SK-N-SH (cell line): ENCODE measurements around the gene IL22RA1.

ENCODE experiments used
- CHD2 ChIP-seq: fragments of 150-350 bp; IDR thresholded peaks from 2 replicates; pipeline ENCODE4 v1.6.1; 2018; ENCODE audit warnings: low read length; ENCODE audit not compliant: partially characterized antibody
- EP300 ChIP-seq, 2 experiments: IDR thresholded peaks; 2 replicates each; pipeline versions ENCODE4 v1.4.0 to v1.6.1; 2012; ENCODE audit warnings: borderline replicate concordance in 1 of 2, low read depth in 1 of 2, low read length in 1 of 2
- EZH2phosphoT487 ChIP-seq: fragments of 200-600 bp; sonication (generic); IDR thresholded peaks from 2 replicates; pipeline ENCODE4 v1.6.1; 2017; ENCODE audit warnings: low read depth, mixed run types, mild to moderate bottlenecking, antibody characterized with exemption, moderate library complexity, borderline replicate concordance
- FOXM1 ChIP-seq: IDR thresholded peaks from 2 replicates; pipeline ENCODE4 v1.4.0; 2012; ENCODE audit warnings: low read depth, mild to moderate bottlenecking
- GATA2 ChIP-seq: sonication (generic); formaldehyde crosslinking; IDR thresholded peaks from 2 replicates; pipeline ENCODE4 v1.5.0; 2020; ENCODE audit warnings: mild to moderate bottlenecking, missing genetic modification reagents
- POLR2AphosphoS5 ChIP-seq: IDR thresholded peaks from 2 replicates; pipeline ENCODE4 v1.6.1; 2012; ENCODE audit warnings: low read depth, low read length
- SMC3 ChIP-seq: IDR thresholded peaks from 2 replicates; pipeline ENCODE4 v1.6.1; 2012; ENCODE audit warnings: low read depth, low read length, improper control_type of control experiment
- TCF12 ChIP-seq: IDR thresholded peaks from 2 replicates; pipeline ENCODE4 v1.4.0; 2012
- TF ChIP-seq, protein P1 (sequence below): fragments of 200-600 bp; sonication (generic); IDR thresholded peaks from 2 replicates; pipeline ENCODE4 v1.6.1; 2017; ENCODE audit warnings: antibody characterized with exemption, mild to moderate bottlenecking, moderate library complexity

DNA sequence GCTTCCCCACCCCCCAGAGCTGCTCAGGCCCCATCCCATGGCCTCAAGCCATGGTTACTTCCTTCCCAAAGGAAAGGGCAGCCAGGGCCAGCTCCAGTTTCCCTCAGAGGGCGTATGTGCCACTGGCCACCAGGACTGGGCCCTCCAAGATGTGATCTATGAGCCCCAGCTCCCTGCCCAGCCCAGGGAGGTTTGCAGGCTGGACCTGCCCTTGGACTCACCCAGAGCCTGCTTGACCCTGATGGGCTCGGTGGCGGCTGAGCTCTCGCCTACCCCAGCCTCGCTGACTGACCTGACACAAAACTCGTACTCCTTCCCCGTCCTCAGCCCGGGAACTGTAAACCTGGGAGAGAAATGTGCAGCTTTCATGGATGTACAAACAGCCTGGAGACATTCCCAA is 60.6 kb downstream of the IL22RA1 start:
- no peak for TF ChIP-seq FOXM1
- TF ChIP-seq, protein P1, sequence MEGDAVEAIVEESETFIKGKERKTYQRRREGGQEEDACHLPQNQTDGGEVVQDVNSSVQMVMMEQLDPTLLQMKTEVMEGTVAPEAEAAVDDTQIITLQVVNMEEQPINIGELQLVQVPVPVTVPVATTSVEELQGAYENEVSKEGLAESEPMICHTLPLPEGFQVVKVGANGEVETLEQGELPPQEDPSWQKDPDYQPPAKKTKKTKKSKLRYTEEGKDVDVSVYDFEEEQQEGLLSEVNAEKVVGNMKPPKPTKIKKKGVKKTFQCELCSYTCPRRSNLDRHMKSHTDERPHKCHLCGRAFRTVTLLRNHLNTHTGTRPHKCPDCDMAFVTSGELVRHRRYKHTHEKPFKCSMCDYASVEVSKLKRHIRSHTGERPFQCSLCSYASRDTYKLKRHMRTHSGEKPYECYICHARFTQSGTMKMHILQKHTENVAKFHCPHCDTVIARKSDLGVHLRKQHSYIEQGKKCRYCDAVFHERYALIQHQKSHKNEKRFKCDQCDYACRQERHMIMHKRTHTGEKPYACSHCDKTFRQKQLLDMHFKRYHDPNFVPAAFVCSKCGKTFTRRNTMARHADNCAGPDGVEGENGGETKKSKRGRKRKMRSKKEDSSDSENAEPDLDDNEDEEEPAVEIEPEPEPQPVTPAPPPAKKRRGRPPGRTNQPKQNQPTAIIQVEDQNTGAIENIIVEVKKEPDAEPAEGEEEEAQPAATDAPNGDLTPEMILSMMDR = no peak
- no peak for TF ChIP-seq GATA2 (CRISPR knock-in tag)
- no peak for TF ChIP-seq EP300 (IDR thresholded peaks at IDR 0.05; ENCODE audit: borderline replicate concordance in 1 of 2, low read depth in 1 of 2, low read length in 1 of 2)
- no peak for TF ChIP-seq SMC3
- no peak for TF ChIP-seq TCF12
- TF ChIP-seq EZH2phosphoT487 = no peak
- no peak for TF ChIP-seq POLR2AphosphoS5
- no peak for TF ChIP-seq CHD2
